Measurements from ENCODE around the gene MCF2L2. TPM values are rescaled to one million over a fixed set of nuclear protein-coding genes. Genes with fewer than 3 reads are reported as not detected.

Gene MCF2L2
- total and polyA plus RNA-seq, 2 experiments from 2014 or later: 6.7 to 14.6 TPM

DNA sequence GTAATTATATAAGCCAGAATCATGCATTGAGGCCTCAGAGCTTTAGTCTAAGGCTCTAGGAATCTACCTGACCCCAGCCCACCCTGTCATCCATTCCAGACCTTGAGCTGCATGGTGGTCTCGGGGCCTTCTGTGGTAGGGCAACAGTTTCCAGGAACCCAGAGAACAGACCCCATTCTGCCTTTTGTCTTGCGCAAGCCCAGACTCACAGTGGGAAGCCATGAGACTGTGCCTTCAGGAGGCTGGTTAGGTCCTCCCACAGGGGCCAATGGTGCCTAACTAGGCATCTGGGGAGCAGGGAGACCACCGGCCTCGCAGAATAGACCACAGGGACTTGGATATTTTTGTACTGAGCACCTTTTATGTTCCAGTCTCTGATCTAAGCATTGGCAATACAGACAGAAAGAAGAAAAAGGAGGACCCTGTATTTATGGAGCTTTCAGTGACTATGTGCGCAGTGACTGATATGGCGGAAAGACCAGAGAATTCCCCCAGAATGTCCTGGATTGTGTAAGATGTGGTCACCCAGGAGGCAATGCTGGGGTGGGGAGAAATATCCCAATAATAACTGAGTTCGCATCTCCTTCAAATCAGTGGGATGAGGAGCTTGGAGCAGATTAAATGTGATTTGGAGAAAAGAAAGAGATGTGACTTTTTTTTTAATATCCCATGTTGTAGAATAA, 40.1 kb downstream of the MCF2L2 start:
- no peak overlapping the region for H3K4me3 Mint-ChIP-seq

More for the DNA sequence above, 40.1 kb downstream of the MCF2L2 start:
- Histone ChIP-seq H2AFZ (no peak overlapping the region), H3K27me3 (ENCODE audit: insufficient read depth) (no peaks in the 10 kb centered on the region), H3K4me2 (no peak overlapping the region), H3K36me3 (ENCODE audit: insufficient read depth) (no peaks in the 10 kb centered on the region), H3K79me2 (replicated peaks; ENCODE audit: insufficient read depth) (peaks cover 8% of the 10 kb centered on the region; the same call in 1 of the 2 replicates), H3K4me3 (no peak overlapping the region), H3K4me1 (ENCODE audit: insufficient read depth) (peaks cover 38% of the 10 kb centered on the region), H3K9me2 (ENCODE audit: insufficient read depth) (peaks cover 4% of the 10 kb centered on the region; the same call in 1 of the 2 replicates), H3K27ac (ENCODE audit: low read depth) (no peak overlapping the region), H4K20me1 (replicated peaks; ENCODE audit: insufficient read depth) (no peaks in the 10 kb centered on the region), H3F3A (replicated peaks; ENCODE audit: low read depth) (no peaks in the 10 kb centered on the region)
- ATAC-seq (no peak), DNase-seq (ENCODE audit: low spot score) (no peak)
- peaks cover 2% of the 10 kb centered on the region for H3K27me3 Mint-ChIP-seq (ENCODE audit: insufficient read depth, low read depth, poor library complexity)
- H3K27ac Mint-ChIP-seq: no peak overlapping the region
- H3K36me3 Mint-ChIP-seq (ENCODE audit: low read depth): no peaks in the 10 kb centered on the region
- TF ChIP-seq, protein P1, sequence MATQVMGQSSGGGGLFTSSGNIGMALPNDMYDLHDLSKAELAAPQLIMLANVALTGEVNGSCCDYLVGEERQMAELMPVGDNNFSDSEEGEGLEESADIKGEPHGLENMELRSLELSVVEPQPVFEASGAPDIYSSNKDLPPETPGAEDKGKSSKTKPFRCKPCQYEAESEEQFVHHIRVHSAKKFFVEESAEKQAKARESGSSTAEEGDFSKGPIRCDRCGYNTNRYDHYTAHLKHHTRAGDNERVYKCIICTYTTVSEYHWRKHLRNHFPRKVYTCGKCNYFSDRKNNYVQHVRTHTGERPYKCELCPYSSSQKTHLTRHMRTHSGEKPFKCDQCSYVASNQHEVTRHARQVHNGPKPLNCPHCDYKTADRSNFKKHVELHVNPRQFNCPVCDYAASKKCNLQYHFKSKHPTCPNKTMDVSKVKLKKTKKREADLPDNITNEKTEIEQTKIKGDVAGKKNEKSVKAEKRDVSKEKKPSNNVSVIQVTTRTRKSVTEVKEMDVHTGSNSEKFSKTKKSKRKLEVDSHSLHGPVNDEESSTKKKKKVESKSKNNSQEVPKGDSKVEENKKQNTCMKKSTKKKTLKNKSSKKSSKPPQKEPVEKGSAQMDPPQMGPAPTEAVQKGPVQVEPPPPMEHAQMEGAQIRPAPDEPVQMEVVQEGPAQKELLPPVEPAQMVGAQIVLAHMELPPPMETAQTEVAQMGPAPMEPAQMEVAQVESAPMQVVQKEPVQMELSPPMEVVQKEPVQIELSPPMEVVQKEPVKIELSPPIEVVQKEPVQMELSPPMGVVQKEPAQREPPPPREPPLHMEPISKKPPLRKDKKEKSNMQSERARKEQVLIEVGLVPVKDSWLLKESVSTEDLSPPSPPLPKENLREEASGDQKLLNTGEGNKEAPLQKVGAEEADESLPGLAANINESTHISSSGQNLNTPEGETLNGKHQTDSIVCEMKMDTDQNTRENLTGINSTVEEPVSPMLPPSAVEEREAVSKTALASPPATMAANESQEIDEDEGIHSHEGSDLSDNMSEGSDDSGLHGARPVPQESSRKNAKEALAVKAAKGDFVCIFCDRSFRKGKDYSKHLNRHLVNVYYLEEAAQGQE (IDR thresholded peaks at IDR 0.05; ENCODE audit: unreplicated experiment): no peak
- TF ChIP-seq CREB1 (CRISPR knock-in tag; IDR thresholded peaks at IDR 0.05; ENCODE audit: low read depth) (no peak), ZNF331 (CRISPR knock-in tag; IDR thresholded peaks at IDR 0.05; ENCODE audit: low read depth) (no peak), EZH2phosphoT487 (IDR thresholded peaks at IDR 0.05; ENCODE audit: unreplicated experiment) (no peak), EZH2 (IDR thresholded peaks at IDR 0.05; ENCODE audit: low read depth, unreplicated experiment) (no peak), STAT1 (IDR thresholded peaks at IDR 0.05; ENCODE audit: unreplicated experiment) (no peak), POLR2AphosphoS5 (IDR thresholded peaks at IDR 0.05; ENCODE audit: low read depth) (no peak), NANOG (IDR thresholded peaks at IDR 0.05; ENCODE audit: borderline replicate concordance) (no peak), JUNB (IDR thresholded peaks at IDR 0.05; ENCODE audit: unreplicated experiment) (no peak), ZNF114 (CRISPR knock-in tag; IDR thresholded peaks at IDR 0.05) (no peak)
- TF ChIP-seq, protein P2, sequence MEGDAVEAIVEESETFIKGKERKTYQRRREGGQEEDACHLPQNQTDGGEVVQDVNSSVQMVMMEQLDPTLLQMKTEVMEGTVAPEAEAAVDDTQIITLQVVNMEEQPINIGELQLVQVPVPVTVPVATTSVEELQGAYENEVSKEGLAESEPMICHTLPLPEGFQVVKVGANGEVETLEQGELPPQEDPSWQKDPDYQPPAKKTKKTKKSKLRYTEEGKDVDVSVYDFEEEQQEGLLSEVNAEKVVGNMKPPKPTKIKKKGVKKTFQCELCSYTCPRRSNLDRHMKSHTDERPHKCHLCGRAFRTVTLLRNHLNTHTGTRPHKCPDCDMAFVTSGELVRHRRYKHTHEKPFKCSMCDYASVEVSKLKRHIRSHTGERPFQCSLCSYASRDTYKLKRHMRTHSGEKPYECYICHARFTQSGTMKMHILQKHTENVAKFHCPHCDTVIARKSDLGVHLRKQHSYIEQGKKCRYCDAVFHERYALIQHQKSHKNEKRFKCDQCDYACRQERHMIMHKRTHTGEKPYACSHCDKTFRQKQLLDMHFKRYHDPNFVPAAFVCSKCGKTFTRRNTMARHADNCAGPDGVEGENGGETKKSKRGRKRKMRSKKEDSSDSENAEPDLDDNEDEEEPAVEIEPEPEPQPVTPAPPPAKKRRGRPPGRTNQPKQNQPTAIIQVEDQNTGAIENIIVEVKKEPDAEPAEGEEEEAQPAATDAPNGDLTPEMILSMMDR (conservative IDR thresholded peaks at IDR 0.05; ENCODE audit: low read depth in 2 of 2): no peak
- TF ChIP-seq, protein P3, sequence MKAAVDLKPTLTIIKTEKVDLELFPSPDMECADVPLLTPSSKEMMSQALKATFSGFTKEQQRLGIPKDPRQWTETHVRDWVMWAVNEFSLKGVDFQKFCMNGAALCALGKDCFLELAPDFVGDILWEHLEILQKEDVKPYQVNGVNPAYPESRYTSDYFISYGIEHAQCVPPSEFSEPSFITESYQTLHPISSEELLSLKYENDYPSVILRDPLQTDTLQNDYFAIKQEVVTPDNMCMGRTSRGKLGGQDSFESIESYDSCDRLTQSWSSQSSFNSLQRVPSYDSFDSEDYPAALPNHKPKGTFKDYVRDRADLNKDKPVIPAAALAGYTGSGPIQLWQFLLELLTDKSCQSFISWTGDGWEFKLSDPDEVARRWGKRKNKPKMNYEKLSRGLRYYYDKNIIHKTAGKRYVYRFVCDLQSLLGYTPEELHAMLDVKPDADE (IDR thresholded peaks at IDR 0.05): no peak
- TF ChIP-seq, protein P4, sequence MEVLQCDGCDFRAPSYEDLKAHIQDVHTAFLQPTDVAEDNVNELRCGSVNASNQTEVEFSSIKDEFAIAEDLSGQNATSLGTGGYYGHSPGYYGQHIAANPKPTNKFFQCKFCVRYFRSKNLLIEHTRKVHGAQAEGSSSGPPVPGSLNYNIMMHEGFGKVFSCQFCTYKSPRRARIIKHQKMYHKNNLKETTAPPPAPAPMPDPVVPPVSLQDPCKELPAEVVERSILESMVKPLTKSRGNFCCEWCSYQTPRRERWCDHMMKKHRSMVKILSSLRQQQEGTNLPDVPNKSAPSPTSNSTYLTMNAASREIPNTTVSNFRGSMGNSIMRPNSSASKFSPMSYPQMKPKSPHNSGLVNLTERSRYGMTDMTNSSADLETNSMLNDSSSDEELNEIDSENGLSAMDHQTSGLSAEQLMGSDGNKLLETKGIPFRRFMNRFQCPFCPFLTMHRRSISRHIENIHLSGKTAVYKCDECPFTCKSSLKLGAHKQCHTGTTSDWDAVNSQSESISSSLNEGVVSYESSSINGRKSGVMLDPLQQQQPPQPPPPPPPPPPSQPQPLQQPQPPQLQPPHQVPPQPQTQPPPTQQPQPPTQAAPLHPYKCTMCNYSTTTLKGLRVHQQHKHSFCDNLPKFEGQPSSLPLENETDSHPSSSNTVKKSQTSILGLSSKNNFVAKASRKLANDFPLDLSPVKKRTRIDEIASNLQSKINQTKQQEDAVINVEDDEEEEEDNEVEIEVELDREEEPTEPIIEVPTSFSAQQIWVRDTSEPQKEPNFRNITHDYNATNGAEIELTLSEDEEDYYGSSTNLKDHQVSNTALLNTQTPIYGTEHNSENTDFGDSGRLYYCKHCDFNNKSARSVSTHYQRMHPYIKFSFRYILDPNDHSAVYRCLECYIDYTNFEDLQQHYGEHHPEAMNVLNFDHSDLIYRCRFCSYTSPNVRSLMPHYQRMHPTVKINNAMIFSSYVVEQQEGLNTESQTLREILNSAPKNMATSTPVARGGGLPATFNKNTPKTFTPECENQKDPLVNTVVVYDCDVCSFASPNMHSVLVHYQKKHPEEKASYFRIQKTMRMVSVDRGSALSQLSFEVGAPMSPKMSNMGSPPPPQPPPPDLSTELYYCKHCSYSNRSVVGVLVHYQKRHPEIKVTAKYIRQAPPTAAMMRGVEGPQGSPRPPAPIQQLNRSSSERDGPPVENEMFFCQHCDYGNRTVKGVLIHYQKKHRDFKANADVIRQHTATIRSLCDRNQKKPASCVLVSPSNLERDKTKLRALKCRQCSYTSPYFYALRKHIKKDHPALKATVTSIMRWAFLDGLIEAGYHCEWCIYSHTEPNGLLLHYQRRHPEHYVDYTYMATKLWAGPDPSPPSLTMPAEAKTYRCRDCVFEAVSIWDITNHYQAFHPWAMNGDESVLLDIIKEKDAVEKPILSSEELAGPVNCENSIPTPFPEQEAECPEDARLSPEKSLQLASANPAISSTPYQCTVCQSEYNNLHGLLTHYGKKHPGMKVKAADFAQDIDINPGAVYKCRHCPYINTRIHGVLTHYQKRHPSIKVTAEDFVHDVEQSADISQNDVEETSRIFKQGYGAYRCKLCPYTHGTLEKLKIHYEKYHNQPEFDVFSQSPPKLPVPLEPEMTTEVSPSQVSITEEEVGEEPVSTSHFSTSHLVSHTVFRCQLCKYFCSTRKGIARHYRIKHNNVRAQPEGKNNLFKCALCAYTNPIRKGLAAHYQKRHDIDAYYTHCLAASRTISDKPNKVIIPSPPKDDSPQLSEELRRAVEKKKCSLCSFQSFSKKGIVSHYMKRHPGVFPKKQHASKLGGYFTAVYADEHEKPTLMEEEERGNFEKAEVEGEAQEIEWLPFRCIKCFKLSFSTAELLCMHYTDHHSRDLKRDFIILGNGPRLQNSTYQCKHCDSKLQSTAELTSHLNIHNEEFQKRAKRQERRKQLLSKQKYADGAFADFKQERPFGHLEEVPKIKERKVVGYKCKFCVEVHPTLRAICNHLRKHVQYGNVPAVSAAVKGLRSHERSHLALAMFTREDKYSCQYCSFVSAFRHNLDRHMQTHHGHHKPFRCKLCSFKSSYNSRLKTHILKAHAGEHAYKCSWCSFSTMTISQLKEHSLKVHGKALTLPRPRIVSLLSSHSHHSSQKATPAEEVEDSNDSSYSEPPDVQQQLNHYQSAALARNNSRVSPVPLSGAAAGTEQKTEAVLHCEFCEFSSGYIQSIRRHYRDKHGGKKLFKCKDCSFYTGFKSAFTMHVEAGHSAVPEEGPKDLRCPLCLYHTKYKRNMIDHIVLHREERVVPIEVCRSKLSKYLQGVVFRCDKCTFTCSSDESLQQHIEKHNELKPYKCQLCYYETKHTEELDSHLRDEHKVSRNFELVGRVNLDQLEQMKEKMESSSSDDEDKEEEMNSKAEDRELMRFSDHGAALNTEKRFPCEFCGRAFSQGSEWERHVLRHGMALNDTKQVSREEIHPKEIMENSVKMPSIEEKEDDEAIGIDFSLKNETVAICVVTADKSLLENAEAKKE (CRISPR knock-in tag; IDR thresholded peaks at IDR 0.05): no peak
- H3K4me1 Mint-ChIP-seq: peaks cover 50% of the 10 kb centered on the region
- H3K9me3 Mint-ChIP-seq: no peaks in the 10 kb centered on the region

Data from GM23338 (cell line).